Nephron (organoid): Measurements from ENCODE around the gene PACS2.

Source experiments
- H3K27ac Mint-ChIP-seq, 3 experiments: 2 replicates each; pipeline ENCODE4 v1.8.0; 2020; ENCODE audit warnings: mixed read lengths in 3 of 3, mild to moderate bottlenecking in 2 of 3, moderate library complexity in 1 of 3
- H3K27me3 Mint-ChIP-seq: 2 replicates; pipeline ENCODE4 v1.8.0; 2021; ENCODE audit warnings: low read depth, mild to moderate bottlenecking, moderate library complexity, mixed read lengths
- H3K36me3 Mint-ChIP-seq: 2 replicates; pipeline ENCODE4 v1.8.0; 2020; ENCODE audit warnings: low read depth, mixed read lengths
- H3K4me1 Mint-ChIP-seq: 2 replicates; pipeline ENCODE4 v1.8.0; 2020; ENCODE audit warnings: mixed read lengths
- H3K4me3 Mint-ChIP-seq, 3 experiments: 2 replicates each; pipeline ENCODE4 v1.8.0; 2020; ENCODE audit warnings: mild to moderate bottlenecking in 3 of 3, mixed read lengths in 3 of 3, moderate library complexity in 2 of 3
- H3K9me3 Mint-ChIP-seq: 2 replicates; pipeline ENCODE4 v1.8.0; 2020; ENCODE audit warnings: mixed read lengths
- CTCF ChIP-seq, 3 experiments: fragments of 200-600 bp; sonication (generic); IDR thresholded peaks; one replicate each; pipeline ENCODE4 v1.5.0; 2021; ENCODE audit warnings: antibody characterized with exemption in 3 of 3; ENCODE audit not compliant: unreplicated experiment in 3 of 3

PACS2 gene

GRCh38 chr14:105353136-105353535 lies 38.6 kb downstream of the PACS2 start:
- H3K36me3 Mint-ChIP-seq: no peaks in the 10 kb centered on the region
- H3K4me1 Mint-ChIP-seq: peaks cover 8% of the 10 kb centered on the region
- no peaks in the 10 kb centered on the region for H3K27me3 Mint-ChIP-seq
- H3K4me3 Mint-ChIP-seq: no peak overlapping the region
- no peak for TF ChIP-seq CTCF (IDR thresholded peaks at IDR 0.05; ENCODE audit: unreplicated experiment in 3 of 3)
- H3K27ac Mint-ChIP-seq: no peak overlapping the region
- H3K9me3 Mint-ChIP-seq: no peaks in the 10 kb centered on the region

- Mint-ChIP-seq H3K4me1 (peaks cover 8% of the 10 kb centered on the region), H3K27me3 (no peaks in the 10 kb centered on the region), H3K4me3 (no peak overlapping the region), H3K36me3 (peaks cover 4% of the 10 kb centered on the region), H3K27ac (no peak overlapping the region), H3K9me3 (no peaks in the 10 kb centered on the region)
- TF ChIP-seq CTCF (IDR thresholded peaks at IDR 0.05; ENCODE audit: unreplicated experiment in 3 of 3): no peak
These were observed 40.0 kb downstream of the PACS2 start for GRCh38 chr14:105354541-105354940.

GRCh38 chr14:105355049-105355575 lies 40.6 kb downstream of the PACS2 start:
- no peak for TF ChIP-seq CTCF (IDR thresholded peaks at IDR 0.05; ENCODE audit: unreplicated experiment in 3 of 3)
- Mint-ChIP-seq H3K4me3 (no peak overlapping the region), H3K27ac (no peak overlapping the region), H3K9me3 (no peaks in the 10 kb centered on the region), H3K27me3 (no peaks in the 10 kb centered on the region), H3K36me3 (peaks cover 4% of the 10 kb centered on the region), H3K4me1 (peaks cover 8% of the 10 kb centered on the region)

GRCh38 chr14:105355850-105356604 lies 41.5 kb downstream of the PACS2 start:
- H3K27ac Mint-ChIP-seq: no peak overlapping the region

GRCh38 chr14:105356927-105357326 lies 42.4 kb downstream of the PACS2 start:
- no peak for TF ChIP-seq CTCF (IDR thresholded peaks at IDR 0.05; ENCODE audit: unreplicated experiment in 3 of 3)
- Mint-ChIP-seq H3K4me1 (peaks cover 3% of the 10 kb centered on the region), H3K27me3 (no peaks in the 10 kb centered on the region), H3K9me3 (no peaks in the 10 kb centered on the region), H3K4me3 (no peak overlapping the region), H3K36me3 (peaks cover 10% of the 10 kb centered on the region), H3K27ac (no peak overlapping the region)

More at GRCh38 chr14:105355850-105356604, 41.5 kb downstream of the PACS2 start:
- Mint-ChIP-seq H3K4me1 (peaks cover 8% of the 10 kb centered on the region), H3K36me3 (peaks cover 9% of the 10 kb centered on the region), H3K4me3 (no peak overlapping the region), H3K9me3 (no peaks in the 10 kb centered on the region), H3K27me3 (no peaks in the 10 kb centered on the region)
- TF ChIP-seq CTCF (IDR thresholded peaks at IDR 0.05; ENCODE audit: unreplicated experiment in 3 of 3): no peak

GRCh38 chr14:105357626-105358025 lies 43.1 kb downstream of the PACS2 start:
- Mint-ChIP-seq H3K9me3 (no peaks in the 10 kb centered on the region), H3K27ac (no peak overlapping the region), H3K4me3 (no peak overlapping the region), H3K27me3 (no peaks in the 10 kb centered on the region), H3K36me3 (peaks cover 10% of the 10 kb centered on the region), H3K4me1 (no peaks in the 10 kb centered on the region)
- TF ChIP-seq CTCF (IDR thresholded peaks at IDR 0.05; ENCODE audit: unreplicated experiment in 3 of 3): no peak
